HEK293T (cell line): ENCODE results near the gene PNKD.

Experiments used
- ARNT ChIP-seq: fragments of 450-650 bp; IDR thresholded peaks from 2 replicates; pipeline ENCODE4 v1.6.1; 2017; ENCODE audit warnings: mild to moderate bottlenecking
- CTBP1 ChIP-seq: fragments of 450-650 bp; IDR thresholded peaks from 2 replicates; pipeline ENCODE4 v1.6.1; 2016; ENCODE audit warnings: borderline replicate concordance
- ELF4 ChIP-seq: fragments of 450-650 bp; IDR thresholded peaks from 2 replicates; pipeline ENCODE4 v1.6.1; 2017; ENCODE audit warnings: antibody characterized with exemption
- FOXA1 ChIP-seq: fragments of 450-650 bp; IDR thresholded peaks from 2 replicates; pipeline ENCODE4 v1.6.1; 2016; ENCODE audit warnings: mild to moderate bottlenecking
- FOXK2 ChIP-seq: fragments of 450-650 bp; IDR thresholded peaks from 2 replicates; pipeline ENCODE4 v1.6.1; 2016; ENCODE audit warnings: mild to moderate bottlenecking
- FOXM1 ChIP-seq: fragments of 450-650 bp; IDR thresholded peaks from 2 replicates; pipeline ENCODE4 v1.6.1; 2017; ENCODE audit warnings: mild to moderate bottlenecking, borderline replicate concordance
- L3MBTL2 ChIP-seq: fragments of 450-650 bp; conservative IDR thresholded peaks from 2 replicates; pipeline ENCODE4 v1.6.1; 2016; ENCODE audit warnings: mild to moderate bottlenecking
- SP1 ChIP-seq: fragments of 450-650 bp; IDR thresholded peaks from 2 replicates; pipeline ENCODE4 v1.6.1; 2017
- TARDBP ChIP-seq: fragments of 450-650 bp; IDR thresholded peaks from 2 replicates; pipeline ENCODE4 v1.6.1; 2016
- TF ChIP-seq, protein P1 (sequence below): fragments of 450-650 bp; IDR thresholded peaks from 2 replicates; pipeline ENCODE4 v1.6.1; 2016

GRCh38 chr2:218252509-218253231, 17.6 kb upstream of the PNKD start:
- no peak for TF ChIP-seq FOXK2
- TF ChIP-seq ELF4: no peak
- TF ChIP-seq, protein P1, sequence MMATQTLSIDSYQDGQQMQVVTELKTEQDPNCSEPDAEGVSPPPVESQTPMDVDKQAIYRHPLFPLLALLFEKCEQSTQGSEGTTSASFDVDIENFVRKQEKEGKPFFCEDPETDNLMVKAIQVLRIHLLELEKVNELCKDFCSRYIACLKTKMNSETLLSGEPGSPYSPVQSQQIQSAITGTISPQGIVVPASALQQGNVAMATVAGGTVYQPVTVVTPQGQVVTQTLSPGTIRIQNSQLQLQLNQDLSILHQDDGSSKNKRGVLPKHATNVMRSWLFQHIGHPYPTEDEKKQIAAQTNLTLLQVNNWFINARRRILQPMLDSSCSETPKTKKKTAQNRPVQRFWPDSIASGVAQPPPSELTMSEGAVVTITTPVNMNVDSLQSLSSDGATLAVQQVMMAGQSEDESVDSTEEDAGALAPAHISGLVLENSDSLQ: no peak
- TF ChIP-seq FOXA1: no peak
- TF ChIP-seq CTBP1: no peak
- TF ChIP-seq L3MBTL2: no peak
- no peak for TF ChIP-seq ARNT
- TF ChIP-seq TARDBP: no peak
- TF ChIP-seq SP1: no peak
- TF ChIP-seq FOXM1: no peak
